ENCODE measurements around the gene RNF217.
"Not testable (repeated sequence)": the region's sequence is repeated elsewhere in the genome, so short reads cannot be mapped to it uniquely, and the experiment has no call there.

The RNF217 gene

GRCh38 chr6:125066964-125067363 is 104.7 kb downstream of the RNF217 start:
- DNase-seq (ENCODE audit: low read depth): peak; percentile 50

GRCh38 chr6:125067552-125067951 is 105.3 kb downstream of the RNF217 start:
- no peak for DNase-seq (ENCODE audit: low read depth)
- no peak for TF ChIP-seq CTCF (conservative IDR thresholded peaks at IDR 0.05; ENCODE audit: low read length)
- H3K4me3 ChIP-seq (ENCODE audit: low read length): no peak overlapping the region

More at GRCh38 chr6:125066964-125067363, 104.7 kb downstream of the RNF217 start:
- no peak for TF ChIP-seq CTCF (conservative IDR thresholded peaks at IDR 0.05; ENCODE audit: low read length)
- H3K4me3 ChIP-seq (ENCODE audit: low read length): no peak overlapping the region

GRCh38 chr6:125073071-125073470 is 110.8 kb downstream of the RNF217 start:
- no peak for DNase-seq (ENCODE audit: low read depth)
- H3K4me3 ChIP-seq (ENCODE audit: low read length): no peak overlapping the region
- TF ChIP-seq CTCF (conservative IDR thresholded peaks at IDR 0.05; ENCODE audit: low read length): no peak

- H3K4me3 ChIP-seq (ENCODE audit: low read length): no peak overlapping the region
- no peak for DNase-seq (ENCODE audit: low read depth)
- no peak for TF ChIP-seq CTCF (conservative IDR thresholded peaks at IDR 0.05; ENCODE audit: low read length)
Measured at GRCh38 chr6:125074120-125074519, 111.9 kb downstream of the RNF217 start.

GRCh38 chr6:125075073-125075472 is 112.8 kb downstream of the RNF217 start:
- not testable (repeated sequence) for DNase-seq (ENCODE audit: low read depth); H3K4me3 ChIP-seq (ENCODE audit: low read length)

GRCh38 chr6:125075741-125076481 is 113.7 kb downstream of the RNF217 start:
- DNase-seq (ENCODE audit: low read depth): no peak
- H3K4me3 ChIP-seq (ENCODE audit: low read length): no peak overlapping the region
- no peak for TF ChIP-seq CTCF (conservative IDR thresholded peaks at IDR 0.05; ENCODE audit: low read length)

- no peak for TF ChIP-seq CTCF (conservative IDR thresholded peaks at IDR 0.05; ENCODE audit: low read length)
- no peak for DNase-seq (ENCODE audit: low read depth)
Measured at GRCh38 chr6:125076482-125076742, 114.2 kb downstream of the RNF217 start.

GRCh38 chr6:125077453-125077852 is 115.2 kb downstream of the RNF217 start:
- H3K4me3 ChIP-seq (ENCODE audit: low read length): no peak overlapping the region
- no peak for DNase-seq (ENCODE audit: low read depth)
- no peak for TF ChIP-seq CTCF (conservative IDR thresholded peaks at IDR 0.05; ENCODE audit: low read length)

More at GRCh38 chr6:125076482-125076742, 114.2 kb downstream of the RNF217 start:
- H3K4me3 ChIP-seq (ENCODE audit: low read length): no peak overlapping the region
